Fibroblast of gingiva (primary cell): ENCODE data around the gene HAUS5.
A peak's percentile ranks its signal among the peaks of the same experiment; 100 is the strongest.
"Not testable (repeated sequence)": the region's sequence is repeated elsewhere in the genome, so short reads cannot be mapped to it uniquely, and the experiment has no call there.

Experiments
- DNase-seq: peaks from one replicate; pipeline ENCODE4 v3.0.0-alpha.2; 2011; ENCODE audit warnings: low read depth

HAUS5 gene

DNA sequence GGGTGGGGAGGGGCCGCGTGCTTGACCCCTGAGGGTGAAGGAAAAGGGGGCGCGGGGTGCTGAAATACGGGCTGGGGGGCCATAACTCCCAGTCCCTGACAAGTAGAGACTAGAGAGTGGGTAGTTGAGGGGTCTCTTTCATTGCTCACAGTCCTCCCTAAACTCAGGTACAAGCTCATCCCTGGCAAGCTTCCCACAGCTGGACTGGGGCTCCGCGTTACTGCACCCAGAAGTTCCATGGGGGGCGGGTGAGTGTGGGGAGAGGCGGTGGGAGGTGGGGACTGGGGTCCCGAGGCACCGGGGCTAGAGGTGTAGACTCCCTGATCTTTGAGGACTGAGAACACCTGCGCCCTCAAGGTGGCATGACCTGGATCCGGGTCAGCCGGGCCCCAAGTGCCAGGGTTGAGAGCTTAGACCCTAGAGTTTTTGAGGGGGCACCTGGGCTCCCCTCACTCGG lies 30.3 kb downstream of the HAUS5 start:
- no peak for DNase-seq

- peak; percentile 76 for DNase-seq
Measured at GRCh38 chr19:35643255-35644205, 31.0 kb downstream of the HAUS5 start.

GRCh38 chr19:35644206-35644986 lies 31.9 kb downstream of the HAUS5 start:
- peak; percentile 91 for DNase-seq

- DNase-seq: peak; percentile 44
Measured at GRCh38 chr19:35644987-35645679, 32.6 kb downstream of the HAUS5 start.

DNA sequence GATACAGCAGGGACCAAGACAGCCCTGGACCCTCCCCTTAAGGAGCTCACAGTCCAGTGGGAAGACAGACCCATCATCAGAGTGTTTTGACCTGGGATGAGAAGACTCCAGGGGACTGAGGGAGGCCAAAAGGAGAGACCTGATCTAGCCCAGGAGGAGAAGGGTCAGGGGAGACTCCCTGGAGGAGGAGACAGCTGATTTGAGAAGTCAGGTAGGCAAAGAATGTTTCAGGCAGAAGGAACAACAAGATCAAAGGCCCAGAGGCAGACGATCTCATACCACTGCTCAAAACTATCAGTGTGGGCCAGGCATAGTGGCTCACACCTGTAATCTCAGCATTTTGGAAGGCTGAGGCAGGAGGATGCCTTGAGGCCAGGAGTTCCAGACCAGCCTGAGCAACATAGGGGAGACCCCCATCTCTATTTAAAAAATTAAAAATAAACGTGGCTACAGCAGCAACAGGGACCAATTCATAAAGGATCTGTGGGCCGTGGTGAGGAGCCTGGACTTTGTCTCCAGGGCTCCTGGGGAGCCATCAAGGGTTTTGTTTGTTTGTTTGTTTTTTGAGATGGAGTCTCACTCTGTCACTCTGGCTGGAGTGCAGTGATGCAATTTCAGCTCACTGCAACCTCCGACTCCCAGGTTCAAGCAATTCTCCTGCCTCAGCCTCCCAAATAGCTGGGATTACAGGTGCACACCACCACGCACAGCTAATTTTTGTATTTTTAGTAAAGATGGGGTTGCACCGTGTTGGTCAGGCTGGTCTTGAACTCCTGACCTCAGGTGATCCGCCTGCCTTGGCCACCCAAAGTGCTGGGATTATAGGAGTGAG lies 33.4 kb downstream of the HAUS5 start:
- no peak for DNase-seq

- peak; percentile 96 for DNase-seq
Measured at GRCh38 chr19:35648017-35648961, 35.8 kb downstream of the HAUS5 start, which contains the start of gene COX6B1. COX6B1 (plus strand) TSS chr19:35648323; CDS start chr19:35651244, 2,921 bp downstream.

DNA sequence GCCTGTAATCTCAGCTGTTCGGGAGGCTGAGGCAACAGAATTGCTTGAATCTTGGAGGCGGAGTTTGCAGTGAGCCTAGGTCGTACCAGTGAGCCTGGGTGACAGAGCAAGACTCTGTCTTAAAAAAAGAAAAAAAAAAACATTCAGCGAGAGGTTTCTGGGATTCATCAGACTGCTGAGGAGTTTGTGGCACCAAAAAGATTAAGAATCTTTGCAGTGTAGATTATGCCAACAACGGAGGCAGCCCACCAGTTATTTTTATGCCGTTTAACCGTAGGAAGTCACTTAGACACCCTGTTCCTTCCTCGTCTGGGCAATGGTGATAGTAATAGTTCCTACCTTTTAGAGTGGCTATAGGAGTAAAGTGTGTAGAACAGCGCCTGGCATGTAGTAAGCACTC lies 38.0 kb downstream of the HAUS5 start:
- no peak for DNase-seq

- DNase-seq: not testable (repeated sequence)
Measured at GRCh38 chr19:35654828-35655227, 42.3 kb downstream of the HAUS5 start.

DNA sequence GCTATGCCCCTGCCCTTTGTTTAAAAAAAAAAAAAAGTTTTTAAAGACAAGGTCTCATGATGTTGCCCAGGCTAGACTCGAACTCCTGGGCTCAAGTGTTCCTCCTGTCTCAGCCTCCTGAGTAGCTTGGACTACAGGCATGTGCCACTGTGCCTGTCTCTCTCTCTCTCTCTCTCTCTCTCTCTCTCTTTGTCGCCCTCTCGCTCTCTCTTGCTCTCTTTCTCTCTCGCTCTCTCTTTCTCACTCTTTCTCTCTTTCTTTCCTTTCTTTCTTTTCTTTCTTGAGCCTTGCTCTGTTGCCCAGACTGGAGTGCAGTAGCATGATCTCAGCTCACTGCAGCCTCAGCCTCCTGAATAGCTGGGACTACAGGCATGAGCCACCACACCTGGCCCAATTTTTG lies 43.1 kb downstream of the HAUS5 start:
- DNase-seq: no peak

DNA sequence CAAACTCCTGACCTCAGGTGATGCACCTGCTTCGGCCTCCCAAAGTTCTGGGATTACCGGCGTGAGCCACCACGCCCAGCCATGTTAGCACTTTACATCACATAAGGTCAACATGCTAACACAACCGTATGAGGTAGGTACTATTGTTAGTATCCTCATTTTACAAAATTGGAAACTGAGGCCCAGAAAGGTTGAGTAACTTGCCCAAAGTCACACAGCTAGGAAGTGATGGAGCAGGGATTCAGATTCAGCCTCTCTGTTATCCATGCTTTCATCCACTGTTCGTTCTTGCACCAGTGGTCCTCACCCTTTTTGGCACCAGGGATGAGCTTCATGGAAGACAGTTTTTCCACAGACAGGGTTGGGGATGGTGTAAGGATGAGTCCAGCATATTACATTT lies 44.2 kb downstream of the HAUS5 start:
- no peak for DNase-seq

- no peak for DNase-seq
Measured at GRCh38 chr19:35657904-35658700, 45.6 kb downstream of the HAUS5 start.

- no peak for DNase-seq
Measured at GRCh38 chr19:35661995-35662340, 49.4 kb downstream of the HAUS5 start.

DNA sequence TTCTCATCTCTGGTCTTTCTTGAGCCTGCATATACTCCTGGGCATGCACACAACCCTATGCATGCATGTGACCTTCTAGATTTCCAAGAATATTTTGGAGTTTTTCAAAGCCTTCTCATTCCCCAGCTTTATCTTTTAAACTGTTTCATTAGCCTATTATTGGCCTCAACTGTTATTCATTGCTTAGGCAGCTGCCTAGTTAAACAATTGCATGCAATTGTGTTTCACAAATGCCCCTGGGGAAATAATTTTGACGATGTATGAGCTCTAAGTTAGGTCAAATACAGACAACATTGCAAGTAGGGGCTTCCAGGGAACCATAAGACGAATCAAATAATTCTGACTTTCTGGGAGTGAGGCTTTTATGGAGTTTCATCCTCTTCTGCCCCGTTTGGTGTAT lies 51.4 kb downstream of the HAUS5 start:
- DNase-seq: no peak

DNA sequence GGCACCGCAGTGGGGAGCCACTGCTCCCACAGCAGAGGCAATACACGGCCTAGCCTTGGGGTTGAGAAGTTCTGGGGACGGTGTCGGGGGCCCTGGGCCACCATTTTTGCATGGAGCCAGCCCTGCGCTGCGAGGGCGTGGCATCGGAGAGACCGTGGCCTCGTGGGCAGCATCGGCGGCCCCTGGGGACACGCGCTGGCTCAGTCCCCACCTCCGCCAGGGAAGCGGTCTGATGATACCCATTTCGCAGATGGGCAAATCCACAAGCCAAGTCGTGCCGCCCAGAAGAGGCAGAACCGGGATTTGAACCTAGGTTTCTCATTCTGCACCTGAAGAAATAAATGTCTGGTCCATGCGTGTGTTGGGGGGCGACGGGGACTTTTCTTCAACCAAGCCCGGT lies 52.6 kb downstream of the HAUS5 start:
- no peak for DNase-seq

DNA sequence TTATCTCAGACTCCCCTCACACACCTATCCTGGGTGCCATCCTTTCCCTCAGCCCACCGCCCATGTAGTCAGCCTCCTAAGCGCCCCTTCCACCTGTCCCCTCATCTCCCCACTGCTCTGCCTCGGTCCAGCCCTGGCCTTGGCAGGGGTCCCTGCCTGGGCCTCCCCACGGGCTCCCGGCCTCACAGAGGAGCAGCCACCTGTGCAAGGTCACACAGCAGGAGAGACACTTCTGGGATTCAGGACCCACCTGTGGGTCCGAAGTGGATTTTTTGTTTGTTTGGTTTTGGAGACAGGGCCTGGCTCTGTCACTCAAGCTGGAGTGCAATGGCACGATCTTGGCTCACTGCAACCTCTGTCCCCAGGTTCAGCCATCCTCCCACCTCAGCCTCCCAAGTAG lies 53.1 kb downstream of the HAUS5 start:
- DNase-seq: no peak

GRCh38 chr19:35666251-35666913 lies 53.8 kb downstream of the HAUS5 start, which contains the start of gene UPK1A:
UPK1A (plus strand) TSS chr19:35666517; CDS start chr19:35666813, 296 bp downstream.
- no peak for DNase-seq

DNA sequence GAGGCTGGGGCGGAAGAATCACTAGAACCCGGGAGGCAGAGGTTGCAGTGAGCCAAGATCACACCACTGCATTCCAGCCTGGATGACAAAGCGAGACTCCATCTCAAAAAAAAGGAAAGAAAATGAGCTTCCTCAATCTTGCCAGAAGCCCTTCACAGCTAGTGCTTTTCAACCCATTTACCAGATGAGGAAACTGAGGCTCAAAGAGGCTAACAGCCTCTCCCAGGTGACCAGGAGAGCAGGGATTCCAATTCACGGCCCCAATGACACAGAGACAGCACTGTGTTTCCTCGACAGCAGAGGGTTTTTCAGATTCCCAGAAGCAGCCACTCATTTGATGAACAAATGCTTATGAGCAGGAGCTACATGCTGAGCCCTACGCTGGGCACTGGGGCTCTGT lies 57.0 kb downstream of the HAUS5 start:
- no peak for DNase-seq

- no peak for DNase-seq
Measured at GRCh38 chr19:35669974-35670373, 57.4 kb downstream of the HAUS5 start.

GRCh38 chr19:35670686-35671085 lies 58.2 kb downstream of the HAUS5 start:
- no peak for DNase-seq
